Mucosa of gallbladder (tissue), 1 donor: ENCODE data around the gene STBD1. TPM values are rescaled to one million over a fixed set of nuclear protein-coding genes. Genes with fewer than 3 reads are reported as not detected.
"Not testable (repeated sequence)": the region's sequence is repeated elsewhere in the genome, so short reads cannot be mapped to it uniquely, and the experiment has no call there.

Experiments
- DNase-seq: peaks from one replicate; pipeline ENCODE4 v3.0.0-alpha.2; 2020; ENCODE audit warnings: low spot score
- total RNA-seq: library from RNA; stranded (reverse); gene quantifications from one replicate; pipeline ENCODE4 v1.2.1, GENCODE V29; 2021
- donor health status: DM: no; HTN: no; CAD: no.

Gene STBD1
- 16.3 TPM for total RNA-seq

GRCh38 chr4:76305971-76306881, at the start of gene STBD1:
STBD1 (plus strand) TSS chr4:76306733; CDS start chr4:76306770, 37 bp downstream.
- DNase-seq, result peak; percentile 80

DNA sequence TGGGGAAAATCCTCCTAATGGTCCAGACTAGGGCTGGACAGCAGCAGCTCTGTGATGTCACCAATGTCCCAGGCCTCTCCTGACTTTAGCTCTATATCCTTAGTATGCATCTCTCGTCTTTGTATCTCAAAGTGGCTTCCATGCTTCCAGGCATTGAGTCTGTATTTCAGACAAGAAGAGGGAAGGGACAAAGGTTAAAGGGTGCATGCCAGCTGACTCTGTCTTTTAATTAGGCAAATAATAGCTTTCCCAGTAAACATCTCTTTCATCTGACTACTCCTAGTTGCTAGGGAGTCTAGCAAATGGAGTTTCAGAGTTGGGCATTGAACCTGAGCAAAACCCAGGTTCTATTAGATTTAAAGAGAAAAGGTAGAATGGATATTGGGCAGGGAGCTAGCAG, 49.6 kb upstream of the STBD1 start:
- no peak for DNase-seq

DNA sequence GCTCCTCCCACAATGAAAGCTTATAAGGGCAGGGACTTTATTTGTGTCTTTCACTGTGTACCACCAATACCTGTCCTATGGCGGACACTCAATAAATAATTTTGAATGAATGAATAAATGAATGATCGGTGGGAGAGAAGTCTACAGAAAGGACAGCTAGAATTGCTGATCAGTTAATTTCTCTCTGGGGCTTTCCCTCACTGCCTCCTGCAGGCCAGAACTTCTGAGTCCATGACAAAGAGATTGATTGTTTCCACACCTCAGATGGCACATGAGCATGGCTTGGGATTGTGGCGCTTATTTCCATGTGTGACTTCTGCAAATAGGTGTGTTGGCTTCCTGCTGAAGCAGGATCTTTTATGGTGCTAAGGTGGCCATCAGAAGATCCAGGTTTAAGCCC, 48.7 kb upstream of the STBD1 start:
- DNase-seq, result no peak

- DNase-seq, result no peak
Observed at GRCh38 chr4:76260571-76260970, 46.0 kb upstream of the STBD1 start.

GRCh38 chr4:76265631-76266218, 40.8 kb upstream of the STBD1 start:
- no peak for DNase-seq

DNA sequence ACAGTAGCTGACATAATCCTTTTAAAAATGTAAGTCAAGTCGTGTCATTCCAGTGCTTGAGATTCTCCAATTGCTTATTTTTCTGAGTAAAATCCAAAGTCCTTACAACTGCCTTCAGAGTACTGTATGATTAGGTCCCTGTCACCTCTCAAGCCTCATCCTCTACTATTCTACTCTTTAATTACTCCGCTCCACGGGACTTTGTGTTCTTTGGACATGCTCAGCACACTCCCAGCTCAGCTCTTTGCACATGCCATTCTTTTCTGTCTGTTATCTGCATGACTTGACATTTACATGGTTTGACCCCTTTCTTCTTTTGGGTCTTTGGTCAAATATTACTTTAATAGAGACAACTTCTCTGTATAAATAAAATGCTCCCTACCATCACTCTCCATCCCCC, 39.9 kb upstream of the STBD1 start:
- DNase-seq, result no peak

GRCh38 chr4:76267811-76268210, 38.7 kb upstream of the STBD1 start:
- DNase-seq, result no peak

- DNase-seq, result no peak
Observed at GRCh38 chr4:76270244-76271175, 36.0 kb upstream of the STBD1 start.

GRCh38 chr4:76271248-76271647, 35.3 kb upstream of the STBD1 start:
- DNase-seq, result no peak

GRCh38 chr4:76272073-76272472, 34.5 kb upstream of the STBD1 start:
- DNase-seq, result no peak

- DNase-seq, result no peak
Observed at GRCh38 chr4:76272582-76272981, 34.0 kb upstream of the STBD1 start.

DNA sequence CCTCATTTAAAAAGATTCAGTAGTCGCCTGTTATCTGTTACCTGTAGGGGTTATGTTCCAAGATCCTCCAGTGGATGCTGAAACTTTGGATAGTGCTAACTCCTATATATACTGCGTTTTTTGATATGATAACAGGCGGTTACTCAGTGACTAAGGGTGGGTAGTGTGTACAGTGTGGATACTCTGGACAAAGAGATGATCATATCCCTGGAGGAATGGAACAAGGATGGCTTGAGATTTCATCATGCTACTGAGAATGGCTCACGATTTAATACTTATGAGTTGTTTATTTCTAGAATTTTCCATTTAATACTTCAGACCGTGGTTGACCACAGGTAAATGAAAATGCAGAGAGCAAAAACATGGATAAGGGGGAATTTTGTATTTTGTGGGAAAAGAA, 33.5 kb upstream of the STBD1 start:
- DNase-seq, result no peak

DNA sequence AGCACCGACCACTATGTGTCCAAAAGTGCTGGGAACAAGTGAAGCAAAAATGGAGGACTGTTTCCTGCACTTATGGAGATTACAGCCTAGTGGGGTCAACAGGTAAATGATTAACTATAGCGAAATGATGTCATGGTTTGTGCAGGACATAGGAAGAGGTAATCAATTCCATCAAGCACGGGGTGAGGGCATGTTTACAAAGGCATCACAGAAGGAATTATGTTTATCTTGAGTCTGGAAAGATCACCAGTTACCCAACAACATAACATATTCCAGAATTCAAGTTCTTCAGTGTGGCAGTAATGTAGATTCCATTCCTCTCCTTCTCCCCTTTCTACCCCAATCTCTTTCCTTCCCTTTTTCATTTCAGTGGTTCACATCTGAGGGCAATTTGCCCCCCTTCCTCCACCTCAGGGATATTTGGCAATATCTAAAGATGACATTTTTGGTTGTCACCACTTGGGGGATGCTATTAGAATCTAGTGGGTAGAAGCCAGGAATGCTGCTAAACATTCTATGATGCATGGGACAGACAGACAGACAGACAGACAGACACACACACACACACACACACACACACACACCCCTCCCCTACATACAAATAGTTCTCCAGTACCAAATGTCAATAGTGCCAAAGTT, 30.9 kb upstream of the STBD1 start:
- peak; percentile 69 for DNase-seq

GRCh38 chr4:76276813-76277212, 29.7 kb upstream of the STBD1 start:
- DNase-seq, result no peak

DNA sequence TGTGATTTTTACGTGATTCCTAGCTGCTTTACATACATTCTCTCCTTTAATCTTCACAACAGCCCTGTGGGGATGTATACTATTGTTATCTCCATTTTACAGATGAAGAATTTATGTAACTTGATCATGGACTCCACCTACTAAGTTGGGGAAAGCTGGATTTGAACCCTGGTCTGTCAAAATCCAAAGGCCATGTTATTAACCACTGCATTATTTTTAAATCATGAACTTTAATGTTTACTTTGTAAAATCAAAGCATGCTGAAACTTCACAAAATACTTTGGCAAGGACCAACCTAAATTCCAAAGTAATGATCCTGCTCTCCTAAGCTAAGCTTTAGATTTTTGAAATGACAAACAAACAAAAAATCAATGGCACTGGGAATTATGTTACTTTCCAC, 28.9 kb upstream of the STBD1 start:
- DNase-seq, result no peak

DNA sequence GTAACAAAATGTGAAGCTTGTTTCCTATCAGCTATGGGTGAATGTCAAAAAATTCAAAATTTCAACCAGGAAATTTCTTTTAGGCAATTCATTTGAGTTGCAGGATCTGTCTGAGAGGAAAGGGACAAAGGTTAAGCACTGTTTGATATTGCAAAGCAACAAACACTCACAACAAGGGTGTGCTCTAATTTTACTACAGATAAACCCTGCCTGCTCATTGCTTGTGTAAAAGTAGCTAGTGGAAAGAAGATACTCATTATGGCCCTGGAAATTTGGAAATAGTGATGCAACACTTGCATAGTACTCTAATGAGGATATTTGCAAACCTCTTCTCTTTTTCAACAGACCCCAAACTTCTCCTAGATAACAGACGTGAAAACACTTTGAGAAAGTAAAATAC, 27.9 kb upstream of the STBD1 start:
- no peak for DNase-seq

GRCh38 chr4:76279462-76279861, 27.1 kb upstream of the STBD1 start:
- no peak for DNase-seq

- no peak for DNase-seq
Observed at GRCh38 chr4:76280488-76281441, 25.8 kb upstream of the STBD1 start.

- DNase-seq, result not testable (repeated sequence)
Observed at GRCh38 chr4:76281594-76281993, 24.9 kb upstream of the STBD1 start.

GRCh38 chr4:76282941-76283689, 23.4 kb upstream of the STBD1 start:
- DNase-seq, result no peak
